Activated CD8-positive, alpha-beta T cell treated with anti-CD3 and anti-CD28 coated beads for 36 hours (primary cell): ENCODE data around the gene KLHL29. TPM values are rescaled to one million over a fixed set of nuclear protein-coding genes. Genes with fewer than 3 reads are reported as not detected.
"Not testable (repeated sequence)": the region's sequence is repeated elsewhere in the genome, so short reads cannot be mapped to it uniquely, and the experiment has no call there.

Source experiments
- ATAC-seq: fragments of 200-7000 bp; cut with Tn5 transposase; one replicate; pipeline ENCODE4 v1.10.0; 2021; ENCODE audit warnings: mild to moderate bottlenecking, moderate library complexity
- CTCF ChIA-PET: fragments of 350-600 bp; sonication (Branson Sonifier 250); formaldehyde crosslinking; loops from one replicate; lab custom pipeline; 2021; ENCODE audit warnings: antibody characterized with exemption; lab: Charles Lee
- POLR2A ChIA-PET: fragments of 350-600 bp; sonication (Branson Sonifier 250); formaldehyde crosslinking; loops from one replicate; lab custom pipeline; 2021; ENCODE audit warnings: antibody characterized with exemption; lab: Charles Lee
- DNase-seq: peaks from one replicate; pipeline ENCODE4 v3.0.0-alpha.2; 2020
- H3K27ac Mint-ChIP-seq: one replicate; pipeline ENCODE4 v1.8.0; 2021; ENCODE audit warnings: mild to moderate bottlenecking, mixed read lengths
- H3K27me3 Mint-ChIP-seq: one replicate; pipeline ENCODE4 v1.8.0; 2021; ENCODE audit warnings: mixed read lengths
- H3K36me3 Mint-ChIP-seq: one replicate; pipeline ENCODE4 v1.8.0; 2021; ENCODE audit warnings: low read depth, mixed read lengths
- H3K4me1 Mint-ChIP-seq: one replicate; pipeline ENCODE4 v1.8.0; 2021; ENCODE audit warnings: low read depth, mixed read lengths
- H3K4me3 Mint-ChIP-seq: one replicate; pipeline ENCODE4 v1.8.0; 2021; ENCODE audit warnings: mild to moderate bottlenecking, moderate library complexity, mixed read lengths
- H3K9me3 Mint-ChIP-seq: one replicate; pipeline ENCODE4 v1.8.0; 2021; ENCODE audit warnings: mixed read lengths
- CTCF ChIP-seq: fragments of 200-600 bp; IDR thresholded peaks from one replicate; pipeline ENCODE4 v1.8.0; 2022; ENCODE audit warnings: antibody characterized with exemption, mild to moderate bottlenecking
- intact Hi-C: fragments of 100-400 bp; cut with micrococcal nuclease; formaldehyde crosslinking; loops from one replicate; pipeline ENCODE4 v1.10.0; 2022
- total RNA-seq, 2 experiments: library from RNA; stranded (reverse); gene quantifications; one replicate each; pipeline ENCODE4 v1.2.3, GENCODE V29; 2021

Gene KLHL29
- total RNA-seq, 2 experiments from 2014 or later: 1.0 to 1.2 TPM

- POLR2A ChIA-PET: no interaction called here
- ATAC-seq (no peak), DNase-seq (no peak)
- Mint-ChIP-seq H3K27ac (no peak overlapping the region), H3K36me3 (no peaks in the 10 kb centered on the region), H3K4me1 (no peaks in the 10 kb centered on the region), H3K9me3 (no peaks in the 10 kb centered on the region), H3K27me3 (peaks cover 9% of the 10 kb centered on the region), H3K4me3 (no peak overlapping the region)
- intact Hi-C loops: no loop called here
- CTCF ChIA-PET: no interaction called here
- no peak for TF ChIP-seq CTCF
Observed at GRCh38 chr2:23347471-23348092, 37.4 kb upstream of the KLHL29 start.

GRCh38 chr2:23348093-23348481 is 36.9 kb upstream of the KLHL29 start:
- H3K36me3 Mint-ChIP-seq, intact Hi-C loops, H3K9me3 Mint-ChIP-seq, ATAC-seq, CTCF ChIA-PET, H3K4me3 Mint-ChIP-seq, DNase-seq, H3K4me1 Mint-ChIP-seq, H3K27ac Mint-ChIP-seq, POLR2A ChIA-PET: not testable (repeated sequence)
- H3K27me3 Mint-ChIP-seq: peaks cover 11% of the 10 kb centered on the region

GRCh38 chr2:23349508-23349907 is 35.5 kb upstream of the KLHL29 start:
- Mint-ChIP-seq H3K36me3 (no peaks in the 10 kb centered on the region), H3K9me3 (no peaks in the 10 kb centered on the region), H3K27me3 (peaks cover 18% of the 10 kb centered on the region), H3K27ac (no peak overlapping the region), H3K4me1 (no peaks in the 10 kb centered on the region), H3K4me3 (no peak overlapping the region)
- ATAC-seq (no peak), DNase-seq (no peak)
- ChIA-PET POLR2A (no interaction called here), CTCF (interaction anchor here (0.7 to 3.2 kb wide), 2 partner anchors 14 to 994 kb away, joined by 3 to 18 read pairs; no protein-coding TSS in a partner anchor)
- intact Hi-C loops: no loop called here
- TF ChIP-seq CTCF: no peak

GRCh38 chr2:23350041-23350791 is 34.8 kb upstream of the KLHL29 start:
- no peak for TF ChIP-seq CTCF
- CTCF ChIA-PET: interaction anchor here (0.7 to 3.2 kb wide), 4 partner anchors 13 to 995 kb away, joined by 3 to 18 read pairs (median 4); no protein-coding TSS in a partner anchor
- POLR2A ChIA-PET: no interaction called here

DNA sequence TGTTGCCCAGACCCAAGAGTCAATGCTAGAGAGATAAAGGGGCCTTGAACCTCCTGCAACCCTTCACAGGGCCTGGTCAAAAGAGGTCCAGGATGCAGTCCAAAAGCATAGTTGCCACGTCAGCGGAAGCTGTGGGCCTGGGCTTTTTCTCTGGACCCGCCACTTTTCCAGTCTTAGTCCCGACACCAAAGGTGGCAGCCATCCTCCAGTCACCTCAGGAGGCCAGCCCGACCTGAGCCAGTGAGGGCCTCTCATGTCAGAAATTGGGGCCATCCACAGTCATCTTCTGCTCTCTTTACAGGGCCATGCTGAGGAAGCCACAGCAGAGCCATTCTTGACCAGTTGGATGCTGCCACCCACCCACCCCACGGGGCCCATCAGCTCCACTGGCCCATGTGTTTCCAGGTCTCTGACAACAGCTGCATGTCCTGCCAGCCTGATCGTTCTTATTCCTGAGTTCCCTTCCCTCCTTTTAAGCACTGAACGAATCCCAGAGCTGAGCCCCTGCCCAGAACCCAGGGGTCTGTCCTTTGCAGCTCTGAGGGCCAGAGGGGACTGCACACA is 34.1 kb upstream of the KLHL29 start:
- no peak for DNase-seq
- no peaks in the 10 kb centered on the region for H3K9me3 Mint-ChIP-seq
- ChIA-PET CTCF (interaction anchor here (0.6 to 3.2 kb wide), 6 partner anchors 11 to 100 kb away, joined by 3 to 18 read pairs (median 4); no protein-coding TSS in a partner anchor), POLR2A (no interaction called here)
- intact Hi-C loops: no loop called here
- H3K4me3 Mint-ChIP-seq: no peak overlapping the region
- TF ChIP-seq CTCF: no peak
- H3K36me3 Mint-ChIP-seq: no peaks in the 10 kb centered on the region
- H3K27me3 Mint-ChIP-seq: peaks cover 21% of the 10 kb centered on the region
- H3K4me1 Mint-ChIP-seq: no peaks in the 10 kb centered on the region
- no peak for ATAC-seq
- H3K27ac Mint-ChIP-seq: no peak overlapping the region

More at GRCh38 chr2:23350041-23350791, 34.8 kb upstream of the KLHL29 start:
- no peaks in the 10 kb centered on the region for H3K4me1 Mint-ChIP-seq
- no peaks in the 10 kb centered on the region for H3K9me3 Mint-ChIP-seq
- H3K27ac Mint-ChIP-seq: no peak overlapping the region
- no peak overlapping the region for H3K4me3 Mint-ChIP-seq
- DNase-seq (no peak), ATAC-seq (no peak)
- H3K36me3 Mint-ChIP-seq: no peaks in the 10 kb centered on the region
- intact Hi-C loops: no loop called here
- peaks cover 20% of the 10 kb centered on the region for H3K27me3 Mint-ChIP-seq
